ENCODE results near the gene UBE2G2. TPM values are rescaled to one million over a fixed set of nuclear protein-coding genes. Genes with fewer than 3 reads are reported as not detected.

The UBE2G2 gene
- total and polyA plus RNA-seq, 2 of the 4 experiments (the other 2 are of a cell fraction), result 65.4 to 91.7 TPM

DNA sequence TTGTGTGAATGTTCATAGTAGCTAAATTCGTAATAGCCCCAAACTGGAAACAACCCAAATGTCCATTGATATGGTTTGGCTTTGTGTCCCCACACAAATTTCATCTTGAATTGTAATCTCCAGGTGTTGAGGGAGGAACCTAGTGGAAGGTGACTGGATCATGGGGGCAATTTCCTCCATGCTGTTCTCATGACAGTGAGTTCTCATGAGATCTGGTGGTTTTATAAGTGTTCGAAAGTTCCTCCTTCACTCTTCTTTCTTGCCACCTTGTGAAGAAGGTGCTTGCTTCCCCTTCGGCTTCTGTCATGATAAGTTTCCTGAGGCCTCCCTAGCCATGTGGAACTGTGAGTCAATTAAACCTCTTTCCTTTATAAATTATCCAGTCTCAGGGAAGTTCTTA lies 11.3 kb downstream of the UBE2G2 start:
- no CpG with 5 or more reads among the region's 3 CpGs for WGBS, 2 experiments (ENCODE audit: extremely low coverage in 2 of 2, insufficient read length in 1 of 2)
- CTCF ChIA-PET, result interaction anchor here (1.2 kb wide), 1 partner anchor 9 kb away, joined by 4 read pairs; no protein-coding TSS in a partner anchor

More for the DNA sequence above, 11.3 kb downstream of the UBE2G2 start:
- POLR2A ChIA-PET (ENCODE audit: unreplicated experiment), result no interaction called here
- Histone ChIP-seq H3K27ac (ENCODE audit: insufficient read depth, low read length) (no peak overlapping the region), H2AK9ac (replicated peaks; ENCODE audit: low read depth, low read length, poor library complexity) (no peak overlapping the region), H3K23ac (ENCODE audit: low read depth, low read length) (no peak overlapping the region; the same call in 1 of the 2 replicates), H2BK15ac (ENCODE audit: low read depth, low read length) (no peak overlapping the region), H3K9me3 (ENCODE audit: control insufficient read depth, insufficient read depth, low read length) (no peaks in the 10 kb centered on the region), H4K91ac (ENCODE audit: insufficient read depth, low read depth, low read length) (no peak overlapping the region), H4K5ac (ENCODE audit: low read depth, low read length) (no peak overlapping the region), H3K79me1 (ENCODE audit: low read depth in 1 of 2, low read length in 2 of 2) (peaks cover 50 to 74% of the 10 kb centered on the region in 2 experiments), H4K20me1 (ENCODE audit: insufficient read depth, low read length) (peaks cover 66% of the 10 kb centered on the region), H3K27me3 (ENCODE audit: control insufficient read depth, insufficient read depth, low read length) (no peaks in the 10 kb centered on the region), H3K9me1 (ENCODE audit: insufficient read depth, low read length) (peaks cover 3% of the 10 kb centered on the region), H3K4me2 (ENCODE audit: low read depth, low read length) (no peak overlapping the region), H2BK120ac (ENCODE audit: low read depth, low read length) (no peak overlapping the region), H2AFZ (replicated peaks; ENCODE audit: low read length, poor library complexity) (no peak overlapping the region), H2BK20ac (ENCODE audit: low read depth, low read length) (no peak overlapping the region), H2BK5ac (ENCODE audit: low read depth, low read length, poor library complexity, severe bottlenecking) (no peak overlapping the region), H3K4ac (ENCODE audit: low read depth, low read length) (no peak overlapping the region), H3K36me3 (ENCODE audit: control insufficient read depth, insufficient read depth, low read length) (peaks cover 6% of the 10 kb centered on the region), H3K56ac (ENCODE audit: extremely low read depth, insufficient read depth, low read length) (no peak overlapping the region), H3K9ac (ENCODE audit: low read depth, low read length) (no peak overlapping the region), H3K4me1 (ENCODE audit: control insufficient read depth, insufficient read depth, low read length) (peaks cover 4% of the 10 kb centered on the region; the same call in 1 of the 2 replicates), H3K4me3 (ENCODE audit: insufficient read depth, low read depth, low read length) (no peak overlapping the region), H3K14ac (replicated peaks; ENCODE audit: low read depth, low read length) (no peak overlapping the region), H3K18ac (ENCODE audit: low read depth, low read length) (no peak overlapping the region), H4K8ac (ENCODE audit: low read depth in 2 of 2, low read length in 2 of 2) (no peak overlapping the region), H2AK5ac (ENCODE audit: low read depth, low read length) (no peak overlapping the region)
- intact Hi-C loops (cut with micrococcal nuclease), result no loop called here
- DNase-seq, result no peak
- dilution Hi-C loops (cut with HindIII; ENCODE audit: low sequenced_read_pairs, unreplicated experiment), result no loop called here
- TF ChIP-seq FOS (IDR thresholded peaks at IDR 0.05; ENCODE audit: low read depth, low read length) (no peak), RAD21 (IDR thresholded peaks at IDR 0.05; ENCODE audit: low read length) (no peak), MAFK (IDR thresholded peaks at IDR 0.05; ENCODE audit: low read depth, low read length) (no peak), BHLHE40 (IDR thresholded peaks at IDR 0.05; ENCODE audit: low read depth, low read length) (no peak), SMC3 (IDR thresholded peaks at IDR 0.05; ENCODE audit: low read depth, low read length) (no peak), POLR2A (IDR thresholded peaks at IDR 0.05; ENCODE audit: low read depth, low read length) (no peak), CEBPB (IDR thresholded peaks at IDR 0.05; ENCODE audit: low read depth, low read length) (no peak), CHD1 (IDR thresholded peaks at IDR 0.05; ENCODE audit: low read depth, low read length) (no peak), MAZ (IDR thresholded peaks at IDR 0.05; ENCODE audit: borderline replicate concordance, low read depth, low read length) (no peak), RCOR1 (IDR thresholded peaks at IDR 0.05; ENCODE audit: insufficient replicate concordance, low read length) (no peak), RFX5 (IDR thresholded peaks at IDR 0.05; ENCODE audit: low read depth, low read length) (no peak)
- TF ChIP-seq, protein P1, sequence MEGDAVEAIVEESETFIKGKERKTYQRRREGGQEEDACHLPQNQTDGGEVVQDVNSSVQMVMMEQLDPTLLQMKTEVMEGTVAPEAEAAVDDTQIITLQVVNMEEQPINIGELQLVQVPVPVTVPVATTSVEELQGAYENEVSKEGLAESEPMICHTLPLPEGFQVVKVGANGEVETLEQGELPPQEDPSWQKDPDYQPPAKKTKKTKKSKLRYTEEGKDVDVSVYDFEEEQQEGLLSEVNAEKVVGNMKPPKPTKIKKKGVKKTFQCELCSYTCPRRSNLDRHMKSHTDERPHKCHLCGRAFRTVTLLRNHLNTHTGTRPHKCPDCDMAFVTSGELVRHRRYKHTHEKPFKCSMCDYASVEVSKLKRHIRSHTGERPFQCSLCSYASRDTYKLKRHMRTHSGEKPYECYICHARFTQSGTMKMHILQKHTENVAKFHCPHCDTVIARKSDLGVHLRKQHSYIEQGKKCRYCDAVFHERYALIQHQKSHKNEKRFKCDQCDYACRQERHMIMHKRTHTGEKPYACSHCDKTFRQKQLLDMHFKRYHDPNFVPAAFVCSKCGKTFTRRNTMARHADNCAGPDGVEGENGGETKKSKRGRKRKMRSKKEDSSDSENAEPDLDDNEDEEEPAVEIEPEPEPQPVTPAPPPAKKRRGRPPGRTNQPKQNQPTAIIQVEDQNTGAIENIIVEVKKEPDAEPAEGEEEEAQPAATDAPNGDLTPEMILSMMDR (conservative IDR thresholded peaks at IDR 0.05; ENCODE audit: low read depth, low read length), result no peak
- TF ChIP-seq, protein P2, sequence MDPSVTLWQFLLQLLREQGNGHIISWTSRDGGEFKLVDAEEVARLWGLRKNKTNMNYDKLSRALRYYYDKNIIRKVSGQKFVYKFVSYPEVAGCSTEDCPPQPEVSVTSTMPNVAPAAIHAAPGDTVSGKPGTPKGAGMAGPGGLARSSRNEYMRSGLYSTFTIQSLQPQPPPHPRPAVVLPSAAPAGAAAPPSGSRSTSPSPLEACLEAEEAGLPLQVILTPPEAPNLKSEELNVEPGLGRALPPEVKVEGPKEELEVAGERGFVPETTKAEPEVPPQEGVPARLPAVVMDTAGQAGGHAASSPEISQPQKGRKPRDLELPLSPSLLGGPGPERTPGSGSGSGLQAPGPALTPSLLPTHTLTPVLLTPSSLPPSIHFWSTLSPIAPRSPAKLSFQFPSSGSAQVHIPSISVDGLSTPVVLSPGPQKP (IDR thresholded peaks at IDR 0.05; ENCODE audit: borderline replicate concordance, low read depth, low read length), result no peak
- TF ChIP-seq, protein P3, sequence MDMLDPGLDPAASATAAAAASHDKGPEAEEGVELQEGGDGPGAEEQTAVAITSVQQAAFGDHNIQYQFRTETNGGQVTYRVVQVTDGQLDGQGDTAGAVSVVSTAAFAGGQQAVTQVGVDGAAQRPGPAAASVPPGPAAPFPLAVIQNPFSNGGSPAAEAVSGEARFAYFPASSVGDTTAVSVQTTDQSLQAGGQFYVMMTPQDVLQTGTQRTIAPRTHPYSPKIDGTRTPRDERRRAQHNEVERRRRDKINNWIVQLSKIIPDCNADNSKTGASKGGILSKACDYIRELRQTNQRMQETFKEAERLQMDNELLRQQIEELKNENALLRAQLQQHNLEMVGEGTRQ (IDR thresholded peaks at IDR 0.05; ENCODE audit: low read depth, low read length), result no peak
- no peak for ATAC-seq (ENCODE audit: low read depth)
- in situ Hi-C loops (cut with MboI; ENCODE audit: low sequenced_read_pairs), result no loop called here
- BruUV-seq (replicated peaks), result no TSS peak
